ENCODE results near the gene RAB17.

- no peak for TF ChIP-seq CTCF (conservative IDR thresholded peaks at IDR 0.05; ENCODE audit: low read length)
- no peak for TF ChIP-seq EZH2phosphoT487 (IDR thresholded peaks at IDR 0.05; ENCODE audit: borderline replicate concordance)
These were observed 31.4 kb downstream of the RAB17 start for GRCh38 chr2:237558961-237559641.
